ENCODE results near the gene DACT2.

DNA sequence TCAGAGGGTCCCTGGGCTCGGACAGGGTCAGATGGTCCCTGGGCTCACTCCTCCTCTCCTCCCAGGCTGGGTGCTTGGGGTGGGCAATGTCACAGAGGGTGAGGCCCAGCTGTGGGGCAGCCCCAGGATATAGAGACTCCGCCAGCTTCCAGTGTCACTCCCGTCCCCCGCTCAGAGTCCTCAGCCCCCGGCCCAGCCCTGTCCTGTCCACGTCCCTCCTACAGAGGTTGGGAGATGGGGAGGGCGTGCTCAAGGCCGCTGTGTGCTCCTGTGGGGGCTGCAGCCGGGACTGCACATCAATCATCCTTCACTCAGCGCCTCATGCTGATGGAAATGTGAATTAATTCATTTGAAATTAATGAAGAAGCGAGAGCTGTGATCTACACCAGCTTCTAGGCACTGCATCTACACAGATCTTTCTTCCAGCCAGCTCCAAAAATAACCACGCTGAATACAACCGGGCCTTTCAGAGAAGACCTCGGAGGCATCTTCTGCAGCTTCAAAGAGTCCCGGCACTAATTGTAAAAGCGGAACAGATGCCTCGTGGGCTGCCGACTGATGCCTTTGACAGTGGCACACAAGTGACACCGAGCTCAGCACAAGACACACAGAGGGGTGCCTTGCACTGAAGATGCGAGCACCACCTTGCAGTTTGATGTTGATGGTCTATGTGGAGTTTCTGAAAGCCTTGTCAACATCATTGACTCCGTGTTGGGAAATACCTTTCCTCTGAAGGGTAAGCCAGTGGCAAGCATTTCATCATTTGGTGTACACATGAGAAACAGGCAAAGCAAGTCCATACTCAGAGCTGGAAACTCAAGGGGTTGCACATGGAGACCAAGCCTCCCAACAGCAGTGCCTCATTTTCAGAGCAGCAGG is 39.3 kb downstream of the DACT2 start:
- no peak for TF ChIP-seq POLR2A (IDR thresholded peaks at IDR 0.05; ENCODE audit: low read depth, low read length)
- TF ChIP-seq POLR2AphosphoS5 (IDR thresholded peaks at IDR 0.05; ENCODE audit: low read depth, low read length), result no peak
- no peak for TF ChIP-seq SPI1 (IDR thresholded peaks at IDR 0.05; ENCODE audit: low read depth, low read length)
- no peak for TF ChIP-seq TAF1 (IDR thresholded peaks at IDR 0.05; ENCODE audit: low read depth, low read length)

All from GM12891 (cell line).